Measurements from ENCODE around the gene CDHR1.
"Not testable (repeated sequence)": the region's sequence is repeated elsewhere in the genome, so short reads cannot be mapped to it uniquely, and the experiment has no call there.

Gene CDHR1

GRCh38 chr10:84194424-84195043 is at the start of gene CDHR1:
CDHR1 (plus strand) TSS chr10:84194537; CDS start chr10:84194761, 224 bp downstream.
- DNase-seq (ENCODE audit: low read depth) = peak; percentile 32

- DNase-seq (ENCODE audit: low read depth) = no peak
Measured at GRCh38 chr10:84147347-84147746, 47.0 kb upstream of the CDHR1 start.

DNA sequence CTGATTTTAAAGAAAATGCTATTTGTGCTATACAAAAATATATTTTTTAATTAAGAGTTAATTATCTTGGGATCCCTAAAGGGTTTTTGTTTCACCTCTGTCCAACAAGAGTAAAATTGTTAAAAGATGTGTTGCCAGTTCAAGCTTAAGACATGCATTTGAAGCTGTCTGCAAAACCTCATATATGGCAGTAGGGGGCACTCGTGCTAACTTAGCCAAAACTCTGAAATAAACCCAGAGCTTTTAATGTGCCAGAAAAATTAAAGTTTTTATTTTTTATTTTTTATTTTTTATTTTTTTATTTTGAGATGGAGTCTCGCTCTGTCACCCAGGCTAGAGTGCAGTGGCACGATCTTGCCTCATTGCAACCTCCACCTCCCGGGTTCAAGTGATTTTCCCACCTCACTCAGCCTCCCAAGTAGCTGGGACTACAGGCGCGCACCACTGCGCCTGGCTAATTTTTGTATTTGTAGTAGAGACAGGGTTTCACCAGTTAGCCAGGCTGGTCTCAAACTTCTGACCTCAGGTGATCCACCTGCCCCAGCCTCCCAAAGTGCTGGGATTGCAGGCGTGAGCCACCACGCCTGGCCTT is 46.2 kb upstream of the CDHR1 start:
- not testable (repeated sequence) for DNase-seq (ENCODE audit: low read depth)

GRCh38 chr10:84149854-84150253 is 44.5 kb upstream of the CDHR1 start:
- no peak for DNase-seq (ENCODE audit: low read depth)

- DNase-seq (ENCODE audit: low read depth) = no peak
Measured at GRCh38 chr10:84152769-84153168, 41.6 kb upstream of the CDHR1 start.

GRCh38 chr10:84155521-84155920 is 38.8 kb upstream of the CDHR1 start:
- DNase-seq (ENCODE audit: low read depth) = no peak

GRCh38 chr10:84156009-84156408 is 38.3 kb upstream of the CDHR1 start:
- no peak for DNase-seq (ENCODE audit: low read depth)

DNA sequence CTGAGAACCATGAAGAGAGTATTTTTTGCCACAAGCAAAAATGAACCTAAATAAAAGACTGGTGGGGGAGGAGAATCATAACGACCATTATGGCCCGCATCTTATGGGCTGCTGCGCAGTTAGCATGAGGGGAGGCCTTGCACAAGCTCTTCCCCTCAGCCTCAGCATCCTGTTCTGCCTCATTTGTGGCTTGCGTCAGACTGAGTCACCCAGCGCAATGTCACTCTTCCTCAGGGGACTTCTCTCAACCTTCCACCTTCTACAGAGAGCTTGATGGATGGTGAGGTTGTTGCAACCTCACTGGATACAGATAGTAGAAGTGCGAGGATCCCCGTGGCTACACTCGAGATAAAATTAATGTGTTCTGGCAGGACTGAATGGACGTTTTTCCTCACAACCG is 37.6 kb upstream of the CDHR1 start:
- DNase-seq (ENCODE audit: low read depth) = peak; percentile 12

DNA sequence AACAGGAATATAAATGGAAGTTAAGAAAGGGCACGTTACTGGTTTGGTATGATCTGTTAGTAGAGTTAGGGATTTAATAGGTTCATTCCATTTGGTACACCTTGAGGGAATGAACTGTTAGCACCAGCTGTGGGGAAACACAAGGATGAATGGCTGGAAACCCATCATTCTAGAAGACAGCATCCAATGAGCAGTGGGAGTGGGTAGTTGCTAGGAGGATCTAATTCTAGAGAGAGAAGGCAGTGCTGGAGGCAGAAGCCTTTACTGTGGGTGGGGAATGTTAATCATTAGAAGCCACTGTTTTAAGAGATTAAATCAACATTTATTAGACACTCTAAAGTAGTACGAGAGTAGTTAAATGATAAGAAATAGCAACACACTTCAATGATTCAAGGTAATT is 36.3 kb upstream of the CDHR1 start:
- no peak for DNase-seq (ENCODE audit: low read depth)

GRCh38 chr10:84158550-84158949 is 35.8 kb upstream of the CDHR1 start:
- DNase-seq (ENCODE audit: low read depth) = no peak

- DNase-seq (ENCODE audit: low read depth) = no peak
Measured at GRCh38 chr10:84159076-84159685, 35.2 kb upstream of the CDHR1 start.

GRCh38 chr10:84160663-84161362 is 33.5 kb upstream of the CDHR1 start:
- no peak for DNase-seq (ENCODE audit: low read depth)

GRCh38 chr10:84163996-84164395 is 30.3 kb upstream of the CDHR1 start:
- no peak for DNase-seq (ENCODE audit: low read depth)

DNA sequence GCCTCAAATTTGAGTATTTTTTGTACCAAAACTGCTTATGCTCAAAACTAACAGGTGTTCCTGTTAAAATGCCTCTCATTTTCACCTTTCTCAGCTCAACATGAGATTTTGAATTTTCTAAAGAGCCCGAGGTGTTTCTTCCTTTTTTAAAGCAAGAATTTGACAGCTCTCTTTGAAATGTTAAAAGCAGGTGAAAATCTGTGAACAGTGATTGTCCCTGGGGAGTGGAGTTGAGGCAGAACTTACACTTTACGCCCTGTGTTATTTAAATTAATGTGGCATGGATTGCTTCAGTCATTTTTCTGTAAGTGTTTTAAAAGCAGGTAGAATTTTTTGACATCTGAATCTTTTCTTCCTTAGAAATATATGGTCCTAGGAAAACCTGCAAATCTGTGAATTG is 29.9 kb upstream of the CDHR1 start:
- DNase-seq (ENCODE audit: low read depth) = no peak

DNA sequence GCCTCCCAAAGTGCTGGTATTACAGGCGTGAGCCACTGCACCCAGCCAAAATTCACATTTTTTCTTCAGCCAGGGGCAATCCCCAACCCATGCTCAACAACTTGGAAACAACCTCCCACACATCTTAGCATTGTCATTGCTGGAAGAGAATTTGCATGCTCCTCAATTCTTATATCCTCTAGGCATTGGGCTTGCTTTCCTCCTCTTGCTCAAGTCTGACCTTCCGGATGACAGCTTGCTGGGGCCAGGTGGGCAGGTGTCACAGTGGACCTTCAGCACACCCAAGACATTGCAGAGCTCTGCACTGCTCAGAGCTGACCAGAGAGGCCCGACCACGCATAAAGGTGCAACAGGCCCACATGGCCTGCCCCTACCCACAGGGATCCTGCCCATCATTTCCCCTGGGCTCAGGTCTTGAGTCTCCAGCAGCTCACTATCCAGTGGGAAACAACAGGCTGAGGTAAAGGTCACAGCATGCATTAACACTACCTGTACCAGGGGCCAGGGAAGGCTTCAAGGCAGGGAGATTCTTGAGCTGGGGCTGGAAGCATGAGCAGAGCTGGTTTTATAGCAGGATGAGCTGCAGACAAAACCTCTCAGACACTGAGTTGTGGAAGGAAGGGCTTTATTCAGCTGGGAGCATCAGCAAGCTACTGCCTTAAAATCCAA is 27.6 kb upstream of the CDHR1 start:
- DNase-seq (ENCODE audit: low read depth) = no peak

DNA sequence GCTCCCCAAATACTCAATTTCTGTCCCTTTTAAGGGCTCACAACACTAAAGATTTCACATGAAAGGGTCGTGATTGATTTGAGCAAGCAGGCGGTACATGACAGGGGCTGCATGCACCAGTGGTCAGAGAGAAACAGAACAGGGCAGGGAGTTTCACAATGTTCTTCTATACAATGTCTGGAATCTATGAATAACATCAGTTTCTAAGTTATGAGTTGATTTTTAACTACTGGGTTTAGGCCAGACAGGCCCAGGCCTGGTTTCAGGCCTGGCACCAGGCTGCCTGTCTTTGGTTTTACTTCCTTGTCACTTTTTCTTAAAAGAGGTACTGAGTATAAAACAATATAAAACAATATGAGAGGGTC is 27.1 kb upstream of the CDHR1 start:
- DNase-seq (ENCODE audit: low read depth) = not testable (repeated sequence)

DNA sequence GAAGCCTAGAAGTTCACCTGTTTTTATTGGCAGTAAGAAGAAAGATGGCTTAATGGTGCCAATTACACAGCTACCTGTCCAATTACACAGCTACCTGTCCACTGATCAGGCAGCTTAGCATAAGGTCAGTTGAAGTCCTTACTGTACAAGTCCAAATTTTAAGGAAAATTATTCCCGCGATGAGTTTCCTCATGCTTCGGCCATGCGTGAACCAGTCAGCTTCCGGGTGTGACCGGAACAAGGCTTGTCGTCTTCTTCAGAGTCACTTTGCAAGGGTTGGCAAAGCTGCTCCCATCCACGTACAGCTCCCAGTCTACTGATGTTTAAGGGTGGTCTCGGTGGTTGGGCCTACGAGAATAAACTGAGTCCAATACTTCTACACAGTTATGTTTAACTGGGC is 26.0 kb upstream of the CDHR1 start:
- DNase-seq (ENCODE audit: low read depth) = not testable (repeated sequence)

- not testable (repeated sequence) for DNase-seq (ENCODE audit: low read depth)
Measured at GRCh38 chr10:84171237-84171636, 23.1 kb upstream of the CDHR1 start.

GRCh38 chr10:84171700-84172466 is 22.5 kb upstream of the CDHR1 start:
- not testable (repeated sequence) for DNase-seq (ENCODE audit: low read depth)

DNA sequence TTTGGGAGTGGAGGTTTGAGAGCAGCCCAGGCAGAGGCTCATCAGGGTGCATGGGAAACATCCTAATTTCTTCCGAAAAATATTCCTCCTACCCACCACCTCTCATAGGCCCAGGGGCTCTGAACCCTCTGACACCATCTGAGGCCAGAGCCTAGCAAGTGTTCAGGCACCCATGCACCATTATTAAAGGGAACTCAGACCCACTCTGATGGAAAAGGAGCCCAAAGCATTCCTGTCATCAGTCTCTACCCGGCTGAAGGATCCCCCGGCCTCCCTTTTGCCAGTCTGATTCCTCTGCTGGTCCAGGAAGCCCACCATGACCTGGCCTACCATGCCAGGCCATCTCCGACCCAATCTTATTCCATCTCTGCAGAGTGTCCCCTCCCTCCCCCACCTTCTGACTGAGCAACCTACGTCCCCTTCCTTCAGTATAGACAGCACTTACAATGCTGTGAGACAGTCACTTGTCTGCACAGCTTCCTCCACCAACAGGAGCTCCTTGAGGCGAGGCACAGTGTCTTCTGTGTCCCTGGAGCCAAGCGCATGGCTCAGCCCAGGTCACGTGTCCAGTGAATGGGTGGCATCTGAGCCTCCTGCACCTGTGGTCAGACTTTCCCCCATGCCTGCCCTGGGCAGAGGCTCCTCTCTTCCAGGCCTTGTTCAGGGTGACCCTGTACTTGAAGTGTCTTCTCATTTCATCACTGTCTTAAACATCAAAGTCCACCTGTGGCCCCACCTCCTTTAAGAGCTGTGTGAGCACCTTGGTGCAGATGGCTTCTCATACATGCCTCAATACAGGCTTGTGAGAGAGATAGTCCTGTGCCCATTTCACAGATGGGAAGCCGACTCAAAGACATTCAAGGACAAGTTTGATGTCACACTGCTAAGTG is 21.6 kb upstream of the CDHR1 start:
- DNase-seq (ENCODE audit: low read depth) = no peak

- no peak for DNase-seq (ENCODE audit: low read depth)
Measured at GRCh38 chr10:84173501-84173929, 20.8 kb upstream of the CDHR1 start, which contains the start of gene GPR15LG. GPR15LG (plus strand) TSS chr10:84173801; CDS start chr10:84173852, 51 bp downstream.

Measured in stimulated activated CD8-positive, alpha-beta memory T cell treated with anti-CD3 and anti-CD28 coated beads, Interleukin-7, amount 100 ng/mL, for 24 hours (primary cell).